Loucy (cell line): ENCODE measurements around the gene RAD51D.
"Not testable (repeated sequence)": the region's sequence is repeated elsewhere in the genome, so short reads cannot be mapped to it uniquely, and the experiment has no call there.

ENCODE experiments used
- H2AFZ ChIP-seq: fragments of 200-600 bp; sonication (generic); 2 replicates; pipeline ENCODE4 v1.6.0; 2016; ENCODE audit warnings: antibody characterized with exemption, mild to moderate bottlenecking, low read length, moderate library complexity
- H3F3A ChIP-seq: fragments of 200-600 bp; 2 replicates; pipeline ENCODE4 v1.6.0; 2016; ENCODE audit warnings: antibody characterized with exemption, low read depth, mild to moderate bottlenecking
- H3K27me3 ChIP-seq: fragments of 200-600 bp; sonication (generic); 2 replicates; pipeline ENCODE4 v1.6.1; 2014; ENCODE audit warnings: low read length, mild to moderate bottlenecking; ENCODE audit not compliant: insufficient read depth, poor library complexity, severe bottlenecking
- H3K36me3 ChIP-seq: fragments of 200-600 bp; sonication (generic); 2 replicates; pipeline ENCODE4 v1.6.1; 2016; ENCODE audit warnings: low read length; ENCODE audit not compliant: insufficient read depth
- H3K4me1 ChIP-seq: fragments of 200-600 bp; sonication (generic); 2 replicates; pipeline ENCODE4 v1.5.1; 2014; ENCODE audit warnings: low read length, mild to moderate bottlenecking; ENCODE audit not compliant: insufficient read depth, poor library complexity, severe bottlenecking
- H3K4me2 ChIP-seq: fragments of 200-600 bp; sonication (generic); 2 replicates; pipeline ENCODE4 v1.6.0; 2014; ENCODE audit warnings: antibody characterized with exemption, low read length, low read depth, mild to moderate bottlenecking; ENCODE audit not compliant: poor library complexity, severe bottlenecking
- H3K4me3 ChIP-seq: fragments of 200-600 bp; sonication (generic); 2 replicates; pipeline ENCODE4 v1.5.1; 2014; ENCODE audit warnings: low read length, mild to moderate bottlenecking, mixed read lengths; ENCODE audit not compliant: poor library complexity, severe bottlenecking
- H3K79me2 ChIP-seq: fragments of 200-600 bp; sonication (generic); 2 replicates; pipeline ENCODE4 v1.6.1; 2014; ENCODE audit warnings: low read length; ENCODE audit not compliant: insufficient read depth
- H3K9ac ChIP-seq: fragments of 200-600 bp; sonication (generic); 2 replicates; pipeline ENCODE4 v1.6.0; 2014; ENCODE audit warnings: mild to moderate bottlenecking, low read depth, low read length, moderate library complexity; ENCODE audit not compliant: poor library complexity, severe bottlenecking
- H3K9me2 ChIP-seq: fragments of 200-600 bp; sonication (generic); replicated peaks from 2 replicates; pipeline ENCODE4 v1.6.1; 2016; ENCODE audit warnings: low read depth, low read length, mixed read lengths
- H3K9me3 ChIP-seq: fragments of 200-600 bp; sonication (generic); 2 replicates; pipeline ENCODE4 v1.6.1; 2014; ENCODE audit warnings: mild to moderate bottlenecking, antibody characterized with exemption, low read length, low read depth; ENCODE audit not compliant: insufficient read depth
- H4K20me1 ChIP-seq: fragments of 200-600 bp; sonication (generic); 2 replicates; pipeline ENCODE4 v1.6.0; 2014; ENCODE audit warnings: antibody characterized with exemption, low read length, mild to moderate bottlenecking; ENCODE audit not compliant: insufficient read depth, poor library complexity, severe bottlenecking
- CTCF ChIP-seq: fragments of 200-600 bp; sonication (generic); conservative IDR thresholded peaks from 2 replicates; pipeline ENCODE4 v1.5.1; 2014; ENCODE audit warnings: mild to moderate bottlenecking, antibody characterized with exemption, low read length
- EZH2phosphoT487 ChIP-seq: fragments of 200-600 bp; IDR thresholded peaks from 2 replicates; pipeline ENCODE4 v1.6.1; 2018; ENCODE audit warnings: antibody characterized with exemption, mild to moderate bottlenecking, moderate library complexity, borderline replicate concordance

RAD51D gene

GRCh38 chr17:35116845-35117244 lies 2.8 kb downstream of the RAD51D start:
- H3K9me2 ChIP-seq = no peaks in the 10 kb centered on the region
- H3K27me3 ChIP-seq = no peaks in the 10 kb centered on the region
- peaks cover 24% of the 10 kb centered on the region for H3K79me2 ChIP-seq
- no peaks in the 10 kb centered on the region for H3K9me3 ChIP-seq
- peaks cover 3% of the 10 kb centered on the region for H4K20me1 ChIP-seq
- no peak for TF ChIP-seq EZH2phosphoT487
- 0 out of 2 replicates have a peak, but pooled peaks have one; percentile 22 for TF ChIP-seq CTCF
- H3K4me2 ChIP-seq = peak overlapping the region; percentile 88
- no peaks in the 10 kb centered on the region for H3F3A ChIP-seq
- H3K9ac ChIP-seq = no peak overlapping the region
- H3K4me1 ChIP-seq = peaks cover 23% of the 10 kb centered on the region
- H3K4me3 ChIP-seq = no peak overlapping the region
- no peaks in the 10 kb centered on the region for H3K36me3 ChIP-seq
- no peak overlapping the region for H2AFZ ChIP-seq

GRCh38 chr17:35110791-35111190 lies 8.9 kb downstream of the RAD51D start:
- not testable (repeated sequence) for H3K79me2 ChIP-seq, H3F3A ChIP-seq, H3K36me3 ChIP-seq, H2AFZ ChIP-seq, H3K9ac ChIP-seq, H3K4me1 ChIP-seq, H3K27me3 ChIP-seq, H3K9me3 ChIP-seq, H3K9me2 ChIP-seq, H3K4me2 ChIP-seq, H3K4me3 ChIP-seq, H4K20me1 ChIP-seq

- H3K4me2 ChIP-seq = no peak overlapping the region
- no peak overlapping the region for H2AFZ ChIP-seq
- no peaks in the 10 kb centered on the region for H3K79me2 ChIP-seq
- no peaks in the 10 kb centered on the region for H3K9me2 ChIP-seq
- no peaks in the 10 kb centered on the region for H4K20me1 ChIP-seq
- TF ChIP-seq EZH2phosphoT487 (no peak), CTCF (no peak)
- H3F3A ChIP-seq = no peaks in the 10 kb centered on the region
- no peaks in the 10 kb centered on the region for H3K4me1 ChIP-seq
- H3K4me3 ChIP-seq = no peak overlapping the region
- no peaks in the 10 kb centered on the region for H3K27me3 ChIP-seq
- peaks cover 17% of the 10 kb centered on the region; the same call in 1 of the 2 replicates for H3K36me3 ChIP-seq
- H3K9me3 ChIP-seq = no peaks in the 10 kb centered on the region
- no peak overlapping the region for H3K9ac ChIP-seq
Measured at GRCh38 chr17:35104844-35105450, 14.7 kb downstream of the RAD51D start.

GRCh38 chr17:35103271-35103670 lies 16.4 kb downstream of the RAD51D start:
- H3K79me2 ChIP-seq = no peaks in the 10 kb centered on the region
- H3K4me3 ChIP-seq = no peak overlapping the region
- no peaks in the 10 kb centered on the region for H4K20me1 ChIP-seq
- peaks cover 17% of the 10 kb centered on the region; the same call in 1 of the 2 replicates for H3K36me3 ChIP-seq
- H3K9ac ChIP-seq = no peak overlapping the region
- no peaks in the 10 kb centered on the region for H3K27me3 ChIP-seq
- no peaks in the 10 kb centered on the region for H3F3A ChIP-seq
- no peak overlapping the region for H2AFZ ChIP-seq
- H3K4me2 ChIP-seq = no peak overlapping the region
- no peaks in the 10 kb centered on the region for H3K4me1 ChIP-seq
- no peaks in the 10 kb centered on the region for H3K9me2 ChIP-seq
- TF ChIP-seq EZH2phosphoT487 = no peak
- TF ChIP-seq CTCF = no peak
- no peaks in the 10 kb centered on the region for H3K9me3 ChIP-seq
